Measurements from ENCODE around the gene BIRC5. TPM values are rescaled to one million over a fixed set of nuclear protein-coding genes. Genes with fewer than 3 reads are reported as not detected.

The BIRC5 gene
- polyA plus RNA-seq, 1 donor = 13.6 TPM

- no peak for DNase-seq
Measured at GRCh38 chr17:78225088-78225865, 11.2 kb downstream of the BIRC5 start.

DNA sequence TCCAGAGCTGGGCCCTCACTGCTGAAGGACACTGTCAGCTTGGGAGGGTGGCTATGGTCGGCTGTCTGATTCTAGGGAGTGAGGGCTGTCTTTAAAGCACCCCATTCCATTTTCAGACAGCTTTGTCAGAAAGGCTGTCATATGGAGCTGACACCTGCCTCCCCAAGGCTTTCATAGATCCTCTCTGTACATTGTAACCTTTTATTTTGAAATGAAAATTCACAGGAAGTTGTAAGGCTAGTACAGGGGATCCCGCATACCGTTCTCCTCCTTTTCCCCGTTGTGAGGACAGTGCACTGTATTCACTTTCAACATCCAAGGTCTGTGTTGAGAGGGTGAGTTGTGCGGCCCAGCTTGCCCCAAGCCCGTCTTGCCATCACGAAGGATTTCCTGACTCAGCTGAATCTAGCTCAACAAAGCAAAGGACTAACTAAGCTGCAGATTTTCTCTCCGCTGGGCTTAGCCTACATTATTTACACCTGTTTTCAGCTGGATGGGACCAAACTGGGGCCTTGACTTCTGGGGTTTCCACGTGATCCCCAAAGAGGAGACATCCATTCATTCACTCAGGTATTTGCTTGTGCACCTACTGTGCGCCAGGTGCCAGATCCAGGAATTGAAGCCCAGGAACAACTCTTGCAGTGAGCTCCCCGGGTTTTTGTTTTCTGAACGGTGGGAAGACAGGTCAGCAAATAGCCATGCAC lies 12.2 kb downstream of the BIRC5 start:
- no peak for DNase-seq

DNA sequence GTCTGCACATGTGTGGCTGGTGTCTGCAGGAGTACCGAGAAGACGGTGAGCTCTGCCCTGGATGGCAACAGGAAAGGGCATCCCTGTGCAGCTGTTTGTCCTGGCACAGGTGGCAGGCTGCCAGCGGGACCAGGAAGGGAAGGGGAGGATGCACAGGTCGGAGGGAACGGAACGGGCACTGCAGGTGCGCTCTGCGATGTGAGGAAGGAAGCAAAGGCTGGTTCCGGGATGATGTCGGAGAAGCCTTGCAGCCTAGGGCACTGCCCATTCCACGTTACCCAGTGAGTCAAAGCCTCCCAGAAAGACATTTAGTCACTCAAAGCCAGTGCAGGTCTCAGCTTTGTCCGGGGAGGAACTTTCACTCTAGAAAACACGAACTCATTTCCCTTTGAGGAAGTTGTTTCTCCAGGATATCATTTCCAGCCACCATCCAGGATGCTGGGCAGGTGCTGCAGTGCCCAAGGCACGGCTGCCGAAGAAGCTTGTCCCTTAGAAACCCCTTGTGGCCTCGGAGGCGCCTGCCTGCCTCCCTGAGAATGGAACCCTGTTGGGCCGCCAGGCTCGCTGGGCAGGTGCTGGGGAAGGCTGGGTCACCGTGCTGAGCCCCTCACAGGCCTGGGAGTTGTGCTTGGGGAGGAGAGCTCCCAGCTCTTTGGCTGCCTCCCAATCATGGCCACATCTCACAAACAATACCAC lies 12.9 kb downstream of the BIRC5 start:
- DNase-seq = no peak

GRCh38 chr17:78227455-78227916 lies 13.4 kb downstream of the BIRC5 start:
- no peak for DNase-seq

- DNase-seq = no peak
Measured at GRCh38 chr17:78228176-78228575, 14.1 kb downstream of the BIRC5 start.

DNA sequence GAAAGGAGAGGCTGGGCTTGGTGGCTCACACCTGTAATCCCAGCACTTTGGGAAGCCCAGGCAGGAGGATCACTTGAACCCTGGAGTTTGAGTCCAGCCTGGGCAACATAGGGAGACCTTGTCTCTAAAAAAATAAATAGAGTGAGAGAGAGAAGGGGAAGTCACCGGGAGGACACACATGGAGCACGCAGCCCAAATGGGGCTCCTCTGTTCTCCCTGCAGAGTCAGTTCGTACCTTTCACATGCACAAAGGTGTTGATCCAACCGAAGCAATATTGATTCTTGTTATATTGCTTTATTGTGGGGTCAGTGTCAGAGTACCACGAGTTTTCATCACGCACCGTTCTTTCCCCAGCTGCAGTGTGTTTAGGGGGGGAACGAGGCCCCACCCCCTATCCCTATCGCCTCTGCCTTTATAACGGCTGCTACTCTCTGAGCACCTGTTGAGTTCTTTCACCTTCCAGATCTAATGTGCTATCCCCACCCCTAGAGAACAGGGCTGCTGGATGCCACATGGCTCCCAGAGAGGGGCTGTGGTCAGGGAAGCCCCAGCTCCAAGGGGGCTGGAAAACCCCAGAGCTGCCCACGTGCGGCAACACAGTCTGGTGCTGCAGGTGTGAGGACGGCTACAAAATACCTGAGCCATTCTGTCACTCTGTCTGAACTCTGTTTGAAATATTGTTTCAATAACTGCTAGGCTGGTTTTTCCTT lies 16.4 kb downstream of the BIRC5 start:
- DNase-seq = no peak

GRCh38 chr17:78230996-78231935 lies 17.2 kb downstream of the BIRC5 start, which contains the start of gene TMEM235:
TMEM235 (plus strand) TSS chr17:78231631; CDS start chr17:78232024, 393 bp downstream.
- DNase-seq = no peak

DNA sequence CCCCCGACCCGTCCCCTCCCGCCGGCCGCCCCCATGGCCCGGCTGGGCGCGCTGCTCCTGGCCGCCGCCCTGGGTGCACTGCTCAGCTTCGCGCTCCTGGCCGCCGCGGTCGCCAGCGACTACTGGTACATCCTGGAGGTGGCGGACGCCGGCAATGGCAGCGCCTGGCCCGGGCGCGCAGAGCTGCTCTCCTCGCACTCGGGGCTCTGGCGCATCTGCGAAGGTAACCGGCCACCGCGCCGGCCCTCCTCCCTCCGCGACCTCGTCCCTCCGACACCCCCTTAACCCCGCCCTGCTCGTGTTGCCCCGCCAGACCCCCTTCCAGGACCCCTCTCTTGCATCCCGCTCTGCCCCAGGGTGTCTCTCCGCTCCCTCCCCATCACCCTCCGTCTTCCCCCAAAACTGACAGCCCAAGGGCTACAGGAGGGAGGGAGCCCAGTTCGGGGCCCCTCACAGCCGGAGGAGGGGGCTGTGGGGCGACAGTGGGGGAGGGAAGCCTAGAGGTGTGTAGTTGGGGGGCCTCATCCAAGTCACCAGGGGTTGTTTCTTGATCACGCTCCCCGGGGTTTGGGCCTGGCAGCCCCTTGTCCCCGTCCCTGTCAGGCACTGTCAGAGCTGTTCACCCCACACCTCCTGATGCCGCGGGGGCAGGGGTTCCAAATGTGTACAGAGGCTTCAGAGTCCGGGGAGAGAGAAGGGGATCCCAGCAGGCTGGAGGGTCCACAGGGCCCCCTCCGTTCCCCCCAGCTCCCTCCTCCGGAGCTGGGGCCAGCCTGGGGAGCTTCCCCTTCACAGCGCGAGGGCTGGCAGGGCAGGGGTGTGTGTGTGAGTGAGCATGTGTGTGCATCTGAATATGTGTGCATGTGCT lies 18.2 kb downstream of the BIRC5 start:
- DNase-seq = no peak

DNA sequence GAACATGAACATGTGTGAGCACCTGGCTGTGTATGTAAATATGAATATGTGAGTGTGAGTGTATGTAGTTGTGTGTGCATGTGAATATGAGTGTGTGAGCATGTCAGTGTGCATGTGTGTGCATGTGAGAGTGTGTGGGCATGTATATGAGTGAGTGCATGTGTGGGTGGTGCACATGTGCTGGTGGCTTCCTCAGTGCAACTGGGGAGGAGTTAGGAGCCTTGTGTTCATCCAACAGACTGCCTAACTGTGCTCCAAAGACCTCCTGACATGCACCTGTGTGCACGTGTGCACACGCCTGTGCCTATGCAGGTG lies 18.8 kb downstream of the BIRC5 start:
- DNase-seq = no peak

- no peak for DNase-seq
Measured at GRCh38 chr17:78233678-78234077, 19.6 kb downstream of the BIRC5 start.

GRCh38 chr17:78234261-78234865 lies 20.3 kb downstream of the BIRC5 start:
- no peak for DNase-seq

DNA sequence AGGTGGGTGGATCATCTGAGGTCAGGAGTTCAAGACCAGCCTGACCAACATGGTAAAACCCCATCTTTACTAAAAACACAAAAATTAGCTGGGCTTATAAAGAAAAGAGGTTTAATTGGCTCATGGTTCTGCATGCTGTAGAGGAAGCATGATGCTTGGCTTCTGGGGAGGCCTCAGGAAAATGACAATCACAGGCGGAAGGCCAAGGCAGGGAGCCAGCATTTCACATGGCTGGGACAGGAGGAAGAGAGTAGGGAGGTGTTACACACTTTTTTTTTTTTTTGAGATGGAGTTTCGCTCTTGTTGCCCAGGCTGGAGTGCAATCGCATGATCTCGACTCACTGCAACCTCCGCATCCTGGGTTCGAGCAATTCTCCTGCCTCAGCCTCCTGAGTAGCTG lies 21.0 kb downstream of the BIRC5 start:
- DNase-seq = peak; percentile 74

GRCh38 chr17:78235885-78236284 lies 21.8 kb downstream of the BIRC5 start:
- DNase-seq = no peak

GRCh38 chr17:78236362-78237127 lies 22.5 kb downstream of the BIRC5 start:
- DNase-seq = no peak

DNA sequence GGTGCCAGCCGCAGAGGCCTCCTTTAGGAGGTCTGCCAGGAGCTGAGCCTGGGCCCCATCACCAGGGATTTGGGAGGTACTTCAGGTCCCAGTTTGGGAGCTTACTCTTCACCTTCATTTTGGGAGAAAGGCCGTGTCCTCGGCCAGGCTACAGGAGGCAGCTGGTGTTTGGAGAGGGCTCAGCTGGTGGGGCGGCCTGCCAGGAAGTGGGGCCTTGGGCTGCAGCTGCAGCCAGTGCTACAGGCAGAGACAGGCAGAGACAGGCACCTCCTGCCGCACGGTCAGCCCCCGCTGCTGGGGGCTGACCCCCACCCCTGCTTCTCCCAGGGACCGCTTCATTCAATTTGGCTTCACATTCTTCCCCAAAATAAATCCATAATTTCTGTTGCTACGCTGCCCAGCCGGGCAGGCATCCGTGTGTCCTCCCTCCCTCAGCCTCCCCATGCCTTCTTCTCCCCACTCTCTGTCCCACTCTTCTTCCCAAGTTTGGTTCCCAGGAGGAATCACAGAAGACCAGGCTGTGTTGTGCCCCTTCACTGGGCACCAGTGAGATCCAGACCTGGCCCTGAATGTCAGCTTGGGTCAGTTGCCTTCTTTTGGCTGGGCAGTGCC lies 23.5 kb downstream of the BIRC5 start:
- DNase-seq = peak; percentile 61

DNA sequence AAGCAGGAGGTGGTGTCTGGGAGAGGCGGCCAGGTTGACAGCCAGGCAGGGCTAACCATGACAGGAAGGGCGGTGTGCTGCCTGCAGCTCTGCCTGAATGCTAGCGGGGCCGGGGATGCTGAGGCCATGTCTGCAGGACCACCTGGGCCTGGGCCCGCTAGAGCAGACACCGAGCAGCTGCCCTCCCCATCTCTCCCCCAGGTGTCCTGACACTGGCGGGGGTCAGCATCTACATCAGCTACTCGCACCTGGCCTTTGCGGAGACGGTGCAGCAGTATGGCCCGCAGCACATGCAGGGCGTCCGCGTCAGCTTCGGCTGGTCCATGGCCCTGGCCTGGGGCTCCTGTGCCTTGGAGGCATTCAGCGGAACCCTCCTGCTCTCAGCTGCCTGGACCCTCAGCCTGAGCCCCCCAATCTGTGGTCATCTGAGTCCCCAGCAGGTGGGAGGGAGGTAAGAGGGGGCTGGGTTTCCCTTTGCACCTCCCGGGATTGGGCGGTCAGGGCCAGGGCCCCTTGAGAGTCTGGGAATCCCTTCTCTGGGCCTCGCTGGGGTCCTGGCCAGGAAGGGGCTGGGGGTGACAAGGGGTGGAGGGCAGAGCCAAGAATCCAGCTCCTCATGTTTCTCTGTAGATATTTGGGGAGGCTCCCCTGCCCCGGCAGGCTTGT lies 24.9 kb downstream of the BIRC5 start:
- DNase-seq = no peak

DNA sequence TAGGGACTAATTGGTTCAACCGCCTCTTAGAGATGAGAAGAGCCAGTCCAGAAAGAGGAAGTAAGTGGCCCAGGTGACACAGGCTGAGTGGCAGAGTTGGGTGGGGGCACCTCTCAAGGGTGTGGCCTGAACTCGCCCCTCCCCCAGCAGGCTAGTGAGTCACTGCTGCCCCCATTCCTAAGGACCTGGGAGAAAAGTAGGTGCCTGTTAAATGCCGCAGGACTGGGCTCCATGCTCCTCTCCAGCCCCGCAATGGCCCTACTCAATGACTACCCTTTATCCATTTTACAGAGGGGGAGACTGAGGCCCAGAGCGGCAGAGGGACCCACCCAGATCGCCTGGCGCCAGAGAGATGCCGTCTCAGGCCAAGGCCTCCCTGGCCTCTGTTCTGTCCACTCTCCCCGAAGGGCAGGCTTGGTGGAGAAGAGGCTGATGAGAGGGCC lies 25.5 kb downstream of the BIRC5 start:
- no peak for DNase-seq

DNA sequence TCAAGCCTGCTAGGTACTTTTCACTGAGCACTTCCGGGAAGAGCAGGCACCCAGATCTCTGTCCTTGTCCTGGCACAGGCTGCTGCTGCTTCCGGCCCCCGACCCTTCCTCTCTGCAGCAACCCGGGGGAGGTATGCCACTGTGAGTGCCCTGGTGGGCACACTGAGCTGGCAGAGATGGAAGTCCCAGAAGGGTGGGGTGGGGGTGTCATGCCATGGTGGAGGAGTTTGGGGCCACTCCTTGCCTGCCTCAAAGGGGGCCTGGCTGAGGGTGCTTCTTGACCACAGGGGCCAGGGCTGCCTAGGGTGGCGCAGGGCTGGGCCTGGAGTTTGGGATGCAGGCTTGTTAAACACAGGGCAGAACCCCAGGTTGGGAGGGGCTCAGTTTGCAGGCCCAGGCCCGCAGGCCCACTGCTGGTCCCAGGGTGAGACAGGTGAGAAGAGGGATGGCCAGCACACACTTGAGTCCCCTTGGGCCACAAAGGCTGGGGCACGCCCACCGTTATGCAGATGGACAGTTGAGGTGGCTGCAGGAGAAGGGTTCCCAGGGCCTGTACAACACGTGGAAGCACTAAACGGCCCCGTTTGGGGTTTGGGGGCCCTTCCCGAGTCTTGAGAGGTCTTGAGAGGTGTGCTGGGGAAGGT lies 26.1 kb downstream of the BIRC5 start:
- DNase-seq = no peak
